PC-3 (cell line): Measurements from ENCODE around the gene IFT25. TPM values are rescaled to one million over a fixed set of nuclear protein-coding genes. Genes with fewer than 3 reads are reported as not detected.
A peak's percentile ranks its signal among the peaks of the same experiment; 100 is the strongest.
"Not testable (repeated sequence)": the region's sequence is repeated elsewhere in the genome, so short reads cannot be mapped to it uniquely, and the experiment has no call there.

Source experiments
- ATAC-seq: fragments of 200-7000 bp; cut with Tn5 transposase; 2 replicates; pipeline ENCODE4 v1.9.1; 2020; ENCODE audit warnings: mild to moderate bottlenecking, moderate library complexity
- Bru-seq: library from RNA; stranded (reverse); fragments of 400-500 nt; gene quantifications from one replicate; lab custom pipeline; 2021; lab: Mats Ljungman, UMichigan
- BruChase-seq, 2 experiments: library from RNA; stranded (reverse); fragments of 400-500 nt; gene quantifications; one replicate each; lab custom pipeline; 2021; lab: Mats Ljungman, UMichigan
- BruUV-seq: library from RNA; stranded (reverse); fragments of 400-500 nt; replicated peaks from 2 replicates; lab custom pipeline; 2021; lab: Mats Ljungman, UMichigan
- CTCF ChIA-PET: fragments of 300-600 bp; sonication (Branson Sonifier 250); formaldehyde crosslinking; loops from one replicate; lab custom pipeline; 2022; ENCODE audit warnings: antibody characterized with exemption; lab: Charles Lee
- POLR2A ChIA-PET: fragments of 300-600 bp; sonication (Branson Sonifier 250); formaldehyde crosslinking; loops from one replicate; lab custom pipeline; 2022; ENCODE audit warnings: antibody characterized with exemption; ENCODE audit not compliant: unreplicated experiment; lab: Charles Lee
- DNase-seq: peaks from one replicate; pipeline ENCODE4 v3.0.0-alpha.2; 2015
- H2AFZ ChIP-seq: fragments of 300-600 bp; sonication (generic); 2 replicates; pipeline ENCODE4 v1.6.0; 2016; ENCODE audit warnings: antibody characterized with exemption, low read length
- H3F3A ChIP-seq: fragments of 300-600 bp; sonication (generic); one replicate; pipeline ENCODE4 v1.6.0; 2017; ENCODE audit warnings: antibody characterized with exemption, low read length, control low read depth, mild to moderate bottlenecking; ENCODE audit not compliant: unreplicated experiment
- H3K27ac ChIP-seq: fragments of 300-600 bp; sonication (generic); 2 replicates; pipeline ENCODE4 v1.5.1; 2016; ENCODE audit warnings: mild to moderate bottlenecking, low read length
- H3K27me3 ChIP-seq: fragments of 300-600 bp; sonication (generic); 2 replicates; pipeline ENCODE4 v1.6.1; 2016; ENCODE audit warnings: low read length, mixed read lengths
- H3K36me3 ChIP-seq: fragments of 300-600 bp; sonication (generic); 2 replicates; pipeline ENCODE4 v1.6.1; 2016; ENCODE audit warnings: low read depth, mixed run types, low read length, mixed read lengths
- H3K4me1 ChIP-seq: fragments of 300-600 bp; sonication (generic); 2 replicates; pipeline ENCODE4 v1.5.1; 2016; ENCODE audit warnings: low read length; ENCODE audit not compliant: insufficient read depth
- H3K4me2 ChIP-seq: fragments of 300-600 bp; sonication (generic); 2 replicates; pipeline ENCODE4 v1.6.0; 2016; ENCODE audit warnings: low read length
- H3K4me3 ChIP-seq: fragments of 300-600 bp; sonication (generic); 2 replicates; pipeline ENCODE4 v1.5.1; 2016; ENCODE audit warnings: mild to moderate bottlenecking, low read length, mixed read lengths
- H3K79me2 ChIP-seq: fragments of 300-600 bp; sonication (generic); 2 replicates; pipeline ENCODE4 v1.6.1; 2017; ENCODE audit warnings: low read length, mixed read lengths
- H3K9ac ChIP-seq: fragments of 300-600 bp; sonication (generic); 2 replicates; pipeline ENCODE4 v1.6.0; 2016; ENCODE audit warnings: mild to moderate bottlenecking, low read length
- H3K9me2 ChIP-seq: fragments of 300-600 bp; sonication (generic); replicated peaks from 2 replicates; pipeline ENCODE4 v1.6.1; 2016; ENCODE audit warnings: mixed run types, low read length, mixed read lengths
- H3K9me3 ChIP-seq: fragments of 300-600 bp; sonication (generic); 2 replicates; pipeline ENCODE4 v1.6.1; 2016; ENCODE audit warnings: low read length, mixed read lengths
- H4K20me1 ChIP-seq: fragments of 300-600 bp; sonication (generic); 2 replicates; pipeline ENCODE4 v1.6.1; 2016; ENCODE audit warnings: low read length, mixed read lengths
- EZH2 ChIP-seq: fragments of 300-600 bp; sonication (generic); IDR thresholded peaks from one replicate; pipeline ENCODE4 v1.6.1; 2017; ENCODE audit warnings: antibody characterized with exemption, mild to moderate bottlenecking, low read length; ENCODE audit not compliant: unreplicated experiment
- EZH2phosphoT487 ChIP-seq: fragments of 300-600 bp; sonication (generic); IDR thresholded peaks from 2 replicates; pipeline ENCODE4 v1.6.1; 2018; ENCODE audit warnings: mild to moderate bottlenecking, antibody characterized with exemption, low read length, borderline replicate concordance
- intact Hi-C: fragments of 100-400 bp; cut with micrococcal nuclease; formaldehyde crosslinking; loops from 2 replicates; pipeline ENCODE4 v1.9.0; 2023
- long read RNA-seq: library from polyadenylated mRNA; unstranded; transcript quantifications from one replicate; pipeline ENCODE4 v2.0.0, GENCODE V29; 2021; ENCODE audit not compliant: unreplicated experiment
- total RNA-seq: library from RNA; depleted of rRNA; stranded (reverse); fragments of >200 nt; gene quantifications from 2 replicates; pipeline ENCODE4 v1.2.3, GENCODE V29; 2014; rRNA removed
- TF ChIP-seq, protein P1 (sequence below): fragments of 300-600 bp; sonication (generic); conservative IDR thresholded peaks from 2 replicates; pipeline ENCODE4 v1.5.1; 2017; ENCODE audit warnings: antibody characterized with exemption, low read depth, mild to moderate bottlenecking, low read length

IFT25 gene
- total RNA-seq, result 49.7 and 66.7 TPM in 2 replicates
- Bru-seq, nascent RNA, result percentile 70 among the genes with signal in this experiment
- BruChase-seq, experiment 1, labeled RNA remaining after a 6-hour chase, result percentile 62 among the genes with signal in this experiment
- percentile 73 among the genes with signal in this experiment for BruChase-seq, experiment 2, labeled RNA remaining after a 2-hour chase
- long read RNA-seq, transcript HSPB11-201 (6 exons, 915 nt), result major isoform, 15 of 25 reads
- long read RNA-seq, partial matches to known transcripts, result 2 of 25 reads
- long read RNA-seq, other reads (novel, unspliced or antisense), result 0 of 25 reads

- Histone ChIP-seq H4K20me1 (no peaks in the 10 kb centered on the region), H3K79me2 (peaks cover 66% of the 10 kb centered on the region), H3K27ac (peak within 1 kb of the TSS; percentile 23; the same call in 1 of the 2 replicates), H3K4me3 (peak within 1 kb of the TSS; percentile 96), H3K27me3 (no peaks in the 10 kb centered on the region), H3K9ac (peak within 1 kb of the TSS; percentile 66), H3K36me3 (no peaks in the 10 kb centered on the region), H3K9me2 (no peaks in the 10 kb centered on the region), H3K9me3 (no peaks in the 10 kb centered on the region), H3K4me2 (peak within 1 kb of the TSS; percentile 87), H3F3A (peaks cover 7% of the 10 kb centered on the region), H3K4me1 (peaks cover 46% of the 10 kb centered on the region), H2AFZ (peak within 1 kb of the TSS; percentile 94)
- TF ChIP-seq EZH2, result no peak
- ATAC-seq, result peak; percentile 74
- POLR2A ChIA-PET, result interaction anchor here (0.5 to 1.0 kb wide), 9 partner anchors 24 to 727 kb away, joined by 3 to 28 read pairs (median 5); partner anchors contain the start of gene YIPF1
- no TSS peak for BruUV-seq
- CTCF ChIA-PET, result interaction anchor here (0.5 to 1.2 kb wide), 5 partner anchors 14 to 543 kb away, joined by 3 to 20 read pairs (median 5); no protein-coding TSS in a partner anchor
- DNase-seq, result peak; percentile 95
- intact Hi-C loops, result loop anchor here (2.0 to 5.0 kb wide), 2 partner anchors 55 to 107 kb away; partner anchors contain the start of genes TCEANC2 and TMEM59
These were observed at the start of gene IFT25 for GRCh38 chr1:53945433-53946251. TSS of gene IFT25 (minus strand) at chr1:53945699. CDS start at chr1:53940082, 5,617 bp downstream.

- H3K9ac ChIP-seq, BruUV-seq, H3F3A ChIP-seq, H3K9me2 ChIP-seq, H3K4me2 ChIP-seq, H2AFZ ChIP-seq, CTCF ChIA-PET, H3K79me2 ChIP-seq, H4K20me1 ChIP-seq, intact Hi-C loops, DNase-seq, H3K36me3 ChIP-seq, H3K9me3 ChIP-seq, H3K27me3 ChIP-seq, H3K4me3 ChIP-seq, H3K4me1 ChIP-seq, POLR2A ChIA-PET, ATAC-seq, H3K27ac ChIP-seq: not testable (repeated sequence)
These were observed 49.0 kb upstream of the IFT25 start for GRCh38 chr1:53994516-53994915.

DNA sequence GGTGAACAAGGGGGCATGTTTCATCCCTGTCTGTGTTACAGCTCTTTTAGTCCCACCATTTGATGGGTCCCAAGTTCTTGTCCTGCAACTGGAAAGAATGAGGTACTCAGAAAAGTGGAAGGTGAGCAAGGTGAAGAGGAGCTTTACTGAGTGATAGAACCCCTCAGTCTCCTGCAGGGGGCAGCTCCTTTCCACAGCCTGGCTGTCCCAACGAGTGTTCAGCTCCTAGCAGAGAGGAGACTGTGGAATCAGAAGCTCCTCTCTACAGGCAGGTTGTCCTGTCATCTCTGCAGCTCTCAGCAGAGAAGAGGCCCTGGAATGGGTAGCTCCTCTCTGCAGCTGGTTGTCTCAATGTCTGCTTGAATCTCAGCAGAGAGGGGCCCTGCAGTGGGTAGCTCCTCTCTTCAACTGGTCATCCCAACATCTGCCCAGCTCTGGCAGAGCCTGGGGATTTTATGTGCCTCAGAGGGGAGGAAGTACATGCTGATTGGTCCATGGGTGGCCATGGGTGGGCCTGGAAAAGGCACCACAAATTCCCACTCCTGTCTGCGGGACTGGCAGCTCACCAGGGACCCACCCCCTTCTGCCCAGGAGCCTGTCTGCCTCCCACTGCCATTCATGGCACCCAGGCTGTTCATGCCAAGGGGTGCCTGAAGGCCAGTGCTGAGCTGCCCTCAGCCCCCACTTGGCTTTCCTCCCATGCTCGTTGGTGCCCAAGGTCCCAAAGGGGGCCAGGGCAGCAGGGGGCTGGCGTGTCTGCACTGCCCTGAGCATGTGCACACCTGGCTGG lies 46.8 kb upstream of the IFT25 start:
- intact Hi-C loops, result no loop called here
- no peak overlapping the region for H2AFZ ChIP-seq
- no peak for TF ChIP-seq EZH2phosphoT487
- TF ChIP-seq, protein P1, sequence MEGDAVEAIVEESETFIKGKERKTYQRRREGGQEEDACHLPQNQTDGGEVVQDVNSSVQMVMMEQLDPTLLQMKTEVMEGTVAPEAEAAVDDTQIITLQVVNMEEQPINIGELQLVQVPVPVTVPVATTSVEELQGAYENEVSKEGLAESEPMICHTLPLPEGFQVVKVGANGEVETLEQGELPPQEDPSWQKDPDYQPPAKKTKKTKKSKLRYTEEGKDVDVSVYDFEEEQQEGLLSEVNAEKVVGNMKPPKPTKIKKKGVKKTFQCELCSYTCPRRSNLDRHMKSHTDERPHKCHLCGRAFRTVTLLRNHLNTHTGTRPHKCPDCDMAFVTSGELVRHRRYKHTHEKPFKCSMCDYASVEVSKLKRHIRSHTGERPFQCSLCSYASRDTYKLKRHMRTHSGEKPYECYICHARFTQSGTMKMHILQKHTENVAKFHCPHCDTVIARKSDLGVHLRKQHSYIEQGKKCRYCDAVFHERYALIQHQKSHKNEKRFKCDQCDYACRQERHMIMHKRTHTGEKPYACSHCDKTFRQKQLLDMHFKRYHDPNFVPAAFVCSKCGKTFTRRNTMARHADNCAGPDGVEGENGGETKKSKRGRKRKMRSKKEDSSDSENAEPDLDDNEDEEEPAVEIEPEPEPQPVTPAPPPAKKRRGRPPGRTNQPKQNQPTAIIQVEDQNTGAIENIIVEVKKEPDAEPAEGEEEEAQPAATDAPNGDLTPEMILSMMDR, result peak; percentile 22; the same call in 1 of the 2 replicates
- H3K9me3 ChIP-seq, result no peaks in the 10 kb centered on the region
- no peaks in the 10 kb centered on the region for H3K79me2 ChIP-seq
- H3K27me3 ChIP-seq, result no peaks in the 10 kb centered on the region
- ATAC-seq, result no peak
- no peak overlapping the region for H3K4me2 ChIP-seq
- H3K9ac ChIP-seq, result no peak overlapping the region
- BruUV-seq, result no TSS peak
- POLR2A ChIA-PET, result no interaction called here
- H3K4me1 ChIP-seq, result no peaks in the 10 kb centered on the region
- H3K9me2 ChIP-seq, result no peaks in the 10 kb centered on the region
- H3K27ac ChIP-seq, result no peak overlapping the region
- no peak for DNase-seq
- H3K36me3 ChIP-seq, result no peaks in the 10 kb centered on the region
- CTCF ChIA-PET, result interaction anchor here (0.6 kb wide), 1 partner anchor 548 kb away, joined by 3 read pairs; no protein-coding TSS in a partner anchor
- no peak overlapping the region for H3K4me3 ChIP-seq
- H3F3A ChIP-seq, result no peaks in the 10 kb centered on the region
- no peaks in the 10 kb centered on the region for H4K20me1 ChIP-seq
